WTC11 (cell line): ENCODE results near the gene XRCC1.

Source experiments
- ATF1 ChIP-seq: sonication (generic); formaldehyde crosslinking; IDR thresholded peaks from 2 replicates; pipeline ENCODE4 v1.8.1; 2023; ENCODE audit warnings: mild to moderate bottlenecking, moderate library complexity, missing genetic modification reagents
- TF ChIP-seq, protein P1 (sequence below): fragments of 200-600 bp; IDR thresholded peaks from 2 replicates; pipeline ENCODE4 v1.8.0; 2022; ENCODE audit warnings: antibody characterized with exemption

DNA sequence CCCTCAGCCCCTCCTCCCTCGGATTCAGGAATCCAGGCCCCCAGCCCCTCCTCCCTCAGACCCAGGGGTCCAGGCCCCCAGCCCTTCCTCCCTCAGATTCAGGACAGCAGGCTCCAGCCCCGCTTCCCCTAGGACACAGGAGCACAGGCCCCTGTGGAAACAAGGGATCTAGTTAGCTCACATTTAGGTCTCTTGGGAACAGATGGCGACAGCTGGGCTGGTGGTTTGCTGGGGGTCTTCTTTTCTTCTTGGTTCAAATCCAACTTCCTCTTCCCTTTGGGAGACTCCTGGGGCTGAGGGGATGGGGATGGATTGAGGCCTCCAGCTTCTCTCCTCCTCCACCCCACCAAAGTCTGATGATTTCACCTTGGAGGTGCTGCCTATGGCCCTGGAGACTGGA lies 22.7 kb downstream of the XRCC1 start:
- TF ChIP-seq, protein P1, sequence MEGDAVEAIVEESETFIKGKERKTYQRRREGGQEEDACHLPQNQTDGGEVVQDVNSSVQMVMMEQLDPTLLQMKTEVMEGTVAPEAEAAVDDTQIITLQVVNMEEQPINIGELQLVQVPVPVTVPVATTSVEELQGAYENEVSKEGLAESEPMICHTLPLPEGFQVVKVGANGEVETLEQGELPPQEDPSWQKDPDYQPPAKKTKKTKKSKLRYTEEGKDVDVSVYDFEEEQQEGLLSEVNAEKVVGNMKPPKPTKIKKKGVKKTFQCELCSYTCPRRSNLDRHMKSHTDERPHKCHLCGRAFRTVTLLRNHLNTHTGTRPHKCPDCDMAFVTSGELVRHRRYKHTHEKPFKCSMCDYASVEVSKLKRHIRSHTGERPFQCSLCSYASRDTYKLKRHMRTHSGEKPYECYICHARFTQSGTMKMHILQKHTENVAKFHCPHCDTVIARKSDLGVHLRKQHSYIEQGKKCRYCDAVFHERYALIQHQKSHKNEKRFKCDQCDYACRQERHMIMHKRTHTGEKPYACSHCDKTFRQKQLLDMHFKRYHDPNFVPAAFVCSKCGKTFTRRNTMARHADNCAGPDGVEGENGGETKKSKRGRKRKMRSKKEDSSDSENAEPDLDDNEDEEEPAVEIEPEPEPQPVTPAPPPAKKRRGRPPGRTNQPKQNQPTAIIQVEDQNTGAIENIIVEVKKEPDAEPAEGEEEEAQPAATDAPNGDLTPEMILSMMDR: no peak
- TF ChIP-seq ATF1 (CRISPR knock-in tag): no peak
